NCI-H82 treated with DMSO at 0.1 percent for 48 hours (cell line): ENCODE measurements around the gene CNTNAP2.

Experiments used
- DNase-seq: peaks from one replicate; lab custom pipeline; 2025; ENCODE audit not compliant: unreplicated experiment; lab: John Stamatoyannopoulos, UW

CNTNAP2 gene

GRCh38 chr7:147980826-147981813 lies 1864.5 kb downstream of the CNTNAP2 start:
- no peak for DNase-seq

GRCh38 chr7:147982307-147982706 lies 1865.7 kb downstream of the CNTNAP2 start:
- no peak for DNase-seq

- DNase-seq, result no peak
Observed at GRCh38 chr7:147984265-147984664, 1867.7 kb downstream of the CNTNAP2 start.

GRCh38 chr7:147990079-147990478 lies 1873.5 kb downstream of the CNTNAP2 start:
- DNase-seq, result no peak

- DNase-seq, result no peak
Observed at GRCh38 chr7:147990942-147991341, 1874.3 kb downstream of the CNTNAP2 start.

- DNase-seq, result peak; percentile 92
Observed at GRCh38 chr7:147992698-147993097, 1876.1 kb downstream of the CNTNAP2 start.

- no peak for DNase-seq
Observed at GRCh38 chr7:147997636-147998035, 1881.0 kb downstream of the CNTNAP2 start.

GRCh38 chr7:147999962-148000361 lies 1883.4 kb downstream of the CNTNAP2 start:
- no peak for DNase-seq

- no peak for DNase-seq
Observed at GRCh38 chr7:148011753-148012152, 1895.2 kb downstream of the CNTNAP2 start.

- no peak for DNase-seq
Observed at GRCh38 chr7:148014001-148014400, 1897.4 kb downstream of the CNTNAP2 start.

- no peak for DNase-seq
Observed at GRCh38 chr7:148014541-148014940, 1897.9 kb downstream of the CNTNAP2 start.

- no peak for DNase-seq
Observed at GRCh38 chr7:148017126-148017525, 1900.5 kb downstream of the CNTNAP2 start.

- no peak for DNase-seq
Observed at GRCh38 chr7:148020679-148021078, 1904.1 kb downstream of the CNTNAP2 start.

- no peak for DNase-seq
Observed at GRCh38 chr7:148021507-148022045, 1905.0 kb downstream of the CNTNAP2 start.

GRCh38 chr7:148022832-148023231 lies 1906.2 kb downstream of the CNTNAP2 start:
- no peak for DNase-seq

- no peak for DNase-seq
Observed at GRCh38 chr7:148026713-148027112, 1910.1 kb downstream of the CNTNAP2 start.

GRCh38 chr7:148028165-148028564 lies 1911.6 kb downstream of the CNTNAP2 start:
- no peak for DNase-seq

GRCh38 chr7:148031019-148031418 lies 1914.4 kb downstream of the CNTNAP2 start:
- peak; percentile 4 for DNase-seq

GRCh38 chr7:148031811-148032210 lies 1915.2 kb downstream of the CNTNAP2 start:
- DNase-seq, result peak; percentile 95

GRCh38 chr7:148035950-148036349 lies 1919.3 kb downstream of the CNTNAP2 start:
- DNase-seq, result no peak

GRCh38 chr7:148037044-148037443 lies 1920.4 kb downstream of the CNTNAP2 start:
- DNase-seq, result no peak

GRCh38 chr7:148041156-148041555 lies 1924.6 kb downstream of the CNTNAP2 start:
- DNase-seq, result no peak
